ENCODE measurements around the gene AKAP9. TPM values are rescaled to one million over a fixed set of nuclear protein-coding genes. Genes with fewer than 3 reads are reported as not detected.

Gene AKAP9
- total RNA-seq, 6 donors from 2014 or later, result 61.0 to 224 (median 78.4) TPM

DNA sequence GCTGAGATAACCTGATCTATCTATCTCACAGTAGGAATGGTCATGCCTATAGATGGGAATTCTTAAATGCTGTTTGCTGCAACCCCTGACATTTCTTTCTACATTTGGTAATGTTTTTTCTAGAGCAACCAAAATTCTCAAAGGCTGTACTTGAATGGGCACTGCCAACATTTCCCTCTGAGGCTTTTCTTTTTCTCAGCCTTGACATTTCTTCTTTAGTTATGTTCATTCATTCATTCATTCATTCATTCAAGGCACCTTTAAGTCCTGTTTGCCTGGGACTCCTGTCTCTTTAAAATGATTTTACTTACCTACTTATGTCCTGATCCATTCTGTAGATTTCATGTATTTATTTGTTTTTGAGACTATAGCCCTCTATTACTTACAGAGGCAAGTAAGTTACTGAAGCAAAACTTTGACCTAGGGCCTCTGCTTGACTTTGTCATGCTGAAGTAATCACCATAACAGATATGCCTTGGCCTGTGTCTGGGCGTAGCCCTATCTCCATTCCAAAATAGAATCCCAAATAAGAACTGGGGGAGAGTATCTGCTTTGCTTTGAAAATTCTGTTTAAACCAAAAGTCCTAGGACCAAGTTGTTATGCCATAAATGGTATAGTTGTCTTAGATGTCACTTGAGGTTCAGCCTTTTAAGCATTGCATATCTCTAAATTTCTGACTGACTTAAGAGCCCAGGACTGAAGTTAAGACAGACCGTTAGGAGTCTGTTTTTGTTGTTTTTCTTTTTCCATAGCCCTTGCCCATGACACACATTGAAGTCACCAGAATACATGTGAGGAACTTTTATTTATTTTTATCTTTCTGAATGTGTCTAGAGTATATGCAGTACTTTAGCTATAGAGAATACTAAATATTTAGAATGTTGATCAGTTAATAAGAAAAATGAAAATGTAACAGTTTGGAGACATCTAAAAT lies 59.2 kb downstream of the AKAP9 start:
- H3K9me3 ChIP-seq, result no peaks in the 10 kb centered on the region
- H3K27ac ChIP-seq, result no peak overlapping the region
- no peaks in the 10 kb centered on the region for H3K4me1 ChIP-seq
- TF ChIP-seq EP300 (IDR thresholded peaks at IDR 0.05) (no peak), POLR2A (IDR thresholded peaks at IDR 0.05) (no peak), CTCF (IDR thresholded peaks at IDR 0.05) (no peak), POLR2AphosphoS5 (IDR thresholded peaks at IDR 0.05) (no peak)
- H3K27me3 ChIP-seq, result no peaks in the 10 kb centered on the region
- WGBS, 2 donors, result 93 to 98% methylated on average over 2 of the region's 2 CpGs
- ATAC-seq (ENCODE audit: low FRiP score in 2 of 2) (no peak), DNase-seq (no peak)
- peaks cover 6 to 56% (median 17%) of the 10 kb centered on the region in 4 donors for H3K36me3 ChIP-seq
- H3K4me3 ChIP-seq, result no peak overlapping the region

- DNase-seq, result no peak
- H3K4me1 ChIP-seq, result no peaks in the 10 kb centered on the region
- 92 to 97% methylated on average over 1 of the region's 1 CpG for WGBS, 2 donors
Observed at GRCh38 chr7:92002720-92003119, 62.1 kb downstream of the AKAP9 start.

GRCh38 chr7:92006046-92006445 lies 65.4 kb downstream of the AKAP9 start:
- no peaks in the 10 kb centered on the region for H3K4me1 ChIP-seq
- H3K9me3 ChIP-seq, result peaks cover 0 to 8% (median 0%) of the 10 kb centered on the region in 4 donors
- peaks cover 0 to 42% (median 17%) of the 10 kb centered on the region in 4 donors for H3K36me3 ChIP-seq
- no peak for ATAC-seq (ENCODE audit: low FRiP score in 2 of 2)
- no peaks in the 10 kb centered on the region for H3K27me3 ChIP-seq
- WGBS, 2 donors, result 93 to 96% methylated on average over 2 of the region's 2 CpGs
- DNase-seq, result no peak
- TF ChIP-seq POLR2A (IDR thresholded peaks at IDR 0.05) (no peak), POLR2AphosphoS5 (IDR thresholded peaks at IDR 0.05) (no peak)
- H3K4me3 ChIP-seq, result no peak overlapping the region
- H3K27ac ChIP-seq, result no peak overlapping the region

More at GRCh38 chr7:92002720-92003119, 62.1 kb downstream of the AKAP9 start:
- H3K4me3 ChIP-seq, result no peak overlapping the region
- TF ChIP-seq CTCF (IDR thresholded peaks at IDR 0.05), result no peak
- no peak for TF ChIP-seq POLR2A (IDR thresholded peaks at IDR 0.05)
- TF ChIP-seq POLR2AphosphoS5 (IDR thresholded peaks at IDR 0.05), result no peak
- TF ChIP-seq EP300 (IDR thresholded peaks at IDR 0.05), result no peak
- no peaks in the 10 kb centered on the region for H3K9me3 ChIP-seq
- ATAC-seq (ENCODE audit: low FRiP score in 2 of 2), result no peak
- no peaks in the 10 kb centered on the region for H3K27me3 ChIP-seq
- peaks cover 0 to 49% (median 19%) of the 10 kb centered on the region in 4 donors for H3K36me3 ChIP-seq
- no peak overlapping the region for H3K27ac ChIP-seq

DNA sequence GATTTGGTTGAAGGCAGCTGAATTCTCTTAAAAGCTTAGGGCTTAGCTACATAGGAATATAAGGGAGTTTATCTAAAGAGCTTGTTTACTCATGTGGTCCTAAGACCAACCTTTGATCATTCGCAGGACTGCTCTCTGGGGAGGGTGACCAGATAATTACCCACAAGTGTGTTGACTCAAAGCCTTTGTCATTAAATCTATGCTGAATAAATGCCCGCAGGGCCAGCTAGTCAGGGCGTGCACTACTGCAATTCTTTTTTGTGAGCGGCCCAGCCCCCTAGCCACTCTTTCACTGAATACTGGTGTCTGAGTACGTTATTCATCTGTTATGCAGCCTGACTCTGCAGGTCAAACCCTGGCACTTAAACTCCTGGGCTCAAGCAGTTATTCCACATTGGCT lies 69.6 kb downstream of the AKAP9 start:
- Histone ChIP-seq H3K27ac (no peak overlapping the region), H3K4me1 (no peaks in the 10 kb centered on the region), H3K27me3 (no peaks in the 10 kb centered on the region), H3K9me3 (peaks cover 0 to 8% (median 0%) of the 10 kb centered on the region in 4 donors), H3K4me3 (no peak overlapping the region), H3K36me3 (peaks cover 0 to 51% (median 15%) of the 10 kb centered on the region in 4 donors)
- no peak for DNase-seq
- ATAC-seq (ENCODE audit: low FRiP score in 2 of 2), result no peak
- TF ChIP-seq POLR2A (IDR thresholded peaks at IDR 0.05) (no peak), CTCF (IDR thresholded peaks at IDR 0.05) (no peak), EP300 (IDR thresholded peaks at IDR 0.05) (no peak), POLR2AphosphoS5 (IDR thresholded peaks at IDR 0.05) (no peak)
- 99% methylated on average over 5 of the region's 5 CpGs for WGBS, 2 donors

GRCh38 chr7:92013611-92014010 lies 72.9 kb downstream of the AKAP9 start:
- TF ChIP-seq CTCF (IDR thresholded peaks at IDR 0.05) (no peak), EP300 (IDR thresholded peaks at IDR 0.05) (no peak), POLR2AphosphoS5 (IDR thresholded peaks at IDR 0.05) (no peak)
- Histone ChIP-seq H3K9me3 (peaks cover 0 to 8% (median 0%) of the 10 kb centered on the region in 4 donors), H3K27ac (no peak overlapping the region), H3K36me3 (peaks cover 0 to 52% (median 6%) of the 10 kb centered on the region in 4 donors), H3K4me3 (no peak overlapping the region), H3K4me1 (no peaks in the 10 kb centered on the region), H3K27me3 (no peaks in the 10 kb centered on the region)
- DNase-seq (no peak), ATAC-seq (ENCODE audit: low FRiP score in 2 of 2) (no peak)

Measured in upper lobe of left lung (tissue), 6 donors.